Head of caudate nucleus (tissue), 42 donors: Measurements from ENCODE around the gene CNOT1.
"Not testable (repeated sequence)": the region's sequence is repeated elsewhere in the genome, so short reads cannot be mapped to it uniquely, and the experiment has no call there.

ENCODE experiments used
- DNase-seq, 42 donors: peaks; one replicate each; pipeline versions ENCODE4 v3.0.0 to v3.0.0-alpha.2; 2020 to 2021; ENCODE audit warnings: mixed read lengths in 7 of 42
- intact Hi-C: fragments of 100-400 bp; cut with DNase I; formaldehyde crosslinking; loops from one replicate; pipeline ENCODE4 v1.15.0; 2022

The CNOT1 gene

GRCh38 chr16:58639836-58640235, 10.2 kb upstream of the CNOT1 start:
- intact Hi-C loops, result no loop called here
- no peak for DNase-seq

- no peak for DNase-seq
- intact Hi-C loops, result no loop called here
Measured at GRCh38 chr16:58639230-58639629, 9.6 kb upstream of the CNOT1 start.

GRCh38 chr16:58638148-58639036, 8.8 kb upstream of the CNOT1 start:
- intact Hi-C loops, result no loop called here
- DNase-seq, result peak in 1 of 42 donors; percentile 9

GRCh38 chr16:58637021-58637420, 7.4 kb upstream of the CNOT1 start:
- DNase-seq, intact Hi-C loops: not testable (repeated sequence)

- DNase-seq, result no peak
- intact Hi-C loops, result no loop called here
Measured at GRCh38 chr16:58636466-58636865, 6.8 kb upstream of the CNOT1 start.

GRCh38 chr16:58635502-58635901, 5.9 kb upstream of the CNOT1 start:
- intact Hi-C loops, result no loop called here
- DNase-seq, result peak in 1 of 42 donors; percentile 9

- intact Hi-C loops, result no loop called here
- no peak for DNase-seq
Measured at GRCh38 chr16:58634265-58634802, 4.7 kb upstream of the CNOT1 start.

GRCh38 chr16:58628845-58629732, 537 bp downstream of the CNOT1 start:
- intact Hi-C loops, result no loop called here
- peak in 40 of 42 donors; percentile 10 to 66 (median 33) for DNase-seq

- no peak for DNase-seq
- intact Hi-C loops, result no loop called here
Measured at GRCh38 chr16:58624209-58624608, 5.4 kb downstream of the CNOT1 start.

- DNase-seq, result peak in 1 of 42 donors; percentile 33
- intact Hi-C loops, result no loop called here
Measured at GRCh38 chr16:58620396-58620795, 9.2 kb downstream of the CNOT1 start.

GRCh38 chr16:58615280-58615679, 14.3 kb downstream of the CNOT1 start:
- intact Hi-C loops, result no loop called here

GRCh38 chr16:58614860-58615259, 14.8 kb downstream of the CNOT1 start:
- intact Hi-C loops, result no loop called here
- no peak for DNase-seq

More at GRCh38 chr16:58615280-58615679, 14.3 kb downstream of the CNOT1 start:
- no peak for DNase-seq

GRCh38 chr16:58614212-58614611, 15.4 kb downstream of the CNOT1 start:
- intact Hi-C loops, result no loop called here

GRCh38 chr16:58612965-58613364, 16.7 kb downstream of the CNOT1 start:
- peak in 1 of 42 donors; percentile 7 for DNase-seq
- intact Hi-C loops, result not testable (repeated sequence)

More at GRCh38 chr16:58614212-58614611, 15.4 kb downstream of the CNOT1 start:
- no peak for DNase-seq

GRCh38 chr16:58608601-58609136, 21.0 kb downstream of the CNOT1 start:
- intact Hi-C loops, result no loop called here
- peak in 1 of 42 donors; percentile 3 for DNase-seq

GRCh38 chr16:58605562-58605961, 24.1 kb downstream of the CNOT1 start:
- peak in 1 of 42 donors; percentile 9 for DNase-seq
- intact Hi-C loops, result no loop called here

GRCh38 chr16:58591083-58591482, 38.5 kb downstream of the CNOT1 start:
- intact Hi-C loops, result no loop called here
- DNase-seq, result no peak

GRCh38 chr16:58589326-58589905, 40.2 kb downstream of the CNOT1 start:
- no peak for DNase-seq
- intact Hi-C loops, result no loop called here

GRCh38 chr16:58588406-58588805, 41.2 kb downstream of the CNOT1 start:
- intact Hi-C loops, result no loop called here
- DNase-seq, result no peak
